ENCODE data around the gene CCNJ.

GRCh38 chr10:96073722-96074121, 30.3 kb downstream of the CCNJ start:
- TF ChIP-seq POLR2AphosphoS5 (IDR thresholded peaks at IDR 0.05; ENCODE audit: borderline replicate concordance, low read depth, low read length) (no peak), EZH2 (IDR thresholded peaks at IDR 0.05) (no peak)
